ENCODE measurements around the gene CTDSP1. TPM values are rescaled to one million over a fixed set of nuclear protein-coding genes. Genes with fewer than 3 reads are reported as not detected.

The CTDSP1 gene
- total RNA-seq, 1 donor from 2014 or later: 96.4 TPM

GRCh38 chr2:218430721-218431120, 31.1 kb downstream of the CTDSP1 start:
- DNase-seq (ENCODE audit: extremely low spot score, unreplicated experiment): no peak
- H3K4me1 Mint-ChIP-seq (ENCODE audit: unreplicated experiment): no peaks in the 10 kb centered on the region
- no peaks in the 10 kb centered on the region for H3K27me3 Mint-ChIP-seq
- H3K27ac Mint-ChIP-seq: no peak overlapping the region
- H3K4me3 Mint-ChIP-seq: no peak overlapping the region
- TF ChIP-seq CTCF (conservative IDR thresholded peaks at IDR 0.05): no peak
- H3K36me3 Mint-ChIP-seq: no peaks in the 10 kb centered on the region
- H3K9me3 Mint-ChIP-seq: no peaks in the 10 kb centered on the region

GRCh38 chr2:218431878-218432277, 32.2 kb downstream of the CTDSP1 start:
- H3K27ac Mint-ChIP-seq: no peak overlapping the region
- no peaks in the 10 kb centered on the region for H3K9me3 Mint-ChIP-seq
- no peak for TF ChIP-seq CTCF (conservative IDR thresholded peaks at IDR 0.05)
- no peaks in the 10 kb centered on the region for H3K36me3 Mint-ChIP-seq
- H3K27me3 Mint-ChIP-seq: no peaks in the 10 kb centered on the region
- H3K4me3 Mint-ChIP-seq: no peak overlapping the region
- no peaks in the 10 kb centered on the region for H3K4me1 Mint-ChIP-seq (ENCODE audit: unreplicated experiment)
- no peak for DNase-seq (ENCODE audit: extremely low spot score, unreplicated experiment)

- no peaks in the 10 kb centered on the region for H3K4me1 Mint-ChIP-seq (ENCODE audit: unreplicated experiment)
- DNase-seq (ENCODE audit: extremely low spot score, unreplicated experiment): no peak
- no peaks in the 10 kb centered on the region for H3K36me3 Mint-ChIP-seq
- H3K9me3 Mint-ChIP-seq: no peaks in the 10 kb centered on the region
- no peak overlapping the region for H3K4me3 Mint-ChIP-seq
- TF ChIP-seq CTCF (conservative IDR thresholded peaks at IDR 0.05): no peak
- no peak overlapping the region for H3K27ac Mint-ChIP-seq
- H3K27me3 Mint-ChIP-seq: no peaks in the 10 kb centered on the region
These were observed 33.2 kb downstream of the CTDSP1 start for GRCh38 chr2:218432676-218433365.

- no peak for DNase-seq (ENCODE audit: extremely low spot score, unreplicated experiment)
- no peaks in the 10 kb centered on the region for H3K36me3 Mint-ChIP-seq
These were observed 34.8 kb downstream of the CTDSP1 start for GRCh38 chr2:218434456-218434855.

GRCh38 chr2:218435003-218435982, 35.6 kb downstream of the CTDSP1 start:
- Mint-ChIP-seq H3K27ac (no peak overlapping the region), H3K27me3 (no peaks in the 10 kb centered on the region), H3K4me1 (ENCODE audit: unreplicated experiment) (no peaks in the 10 kb centered on the region), H3K36me3 (no peaks in the 10 kb centered on the region), H3K4me3 (no peak overlapping the region), H3K9me3 (no peaks in the 10 kb centered on the region)
- no peak for DNase-seq (ENCODE audit: extremely low spot score, unreplicated experiment)
- TF ChIP-seq CTCF (conservative IDR thresholded peaks at IDR 0.05): no peak

More at GRCh38 chr2:218434456-218434855, 34.8 kb downstream of the CTDSP1 start:
- Mint-ChIP-seq H3K27me3 (no peaks in the 10 kb centered on the region), H3K9me3 (no peaks in the 10 kb centered on the region), H3K4me3 (no peak overlapping the region), H3K27ac (no peak overlapping the region), H3K4me1 (ENCODE audit: unreplicated experiment) (no peaks in the 10 kb centered on the region)
- TF ChIP-seq CTCF (conservative IDR thresholded peaks at IDR 0.05): no peak
